Stimulated activated naive CD4-positive, alpha-beta T cell (primary cell): ENCODE results near the gene TESMIN.

Experiments
- DNase-seq, 6 experiments: peaks; one replicate each; lab custom pipeline; 2025; lab: John Stamatoyannopoulos, UW

The TESMIN gene, protein sequence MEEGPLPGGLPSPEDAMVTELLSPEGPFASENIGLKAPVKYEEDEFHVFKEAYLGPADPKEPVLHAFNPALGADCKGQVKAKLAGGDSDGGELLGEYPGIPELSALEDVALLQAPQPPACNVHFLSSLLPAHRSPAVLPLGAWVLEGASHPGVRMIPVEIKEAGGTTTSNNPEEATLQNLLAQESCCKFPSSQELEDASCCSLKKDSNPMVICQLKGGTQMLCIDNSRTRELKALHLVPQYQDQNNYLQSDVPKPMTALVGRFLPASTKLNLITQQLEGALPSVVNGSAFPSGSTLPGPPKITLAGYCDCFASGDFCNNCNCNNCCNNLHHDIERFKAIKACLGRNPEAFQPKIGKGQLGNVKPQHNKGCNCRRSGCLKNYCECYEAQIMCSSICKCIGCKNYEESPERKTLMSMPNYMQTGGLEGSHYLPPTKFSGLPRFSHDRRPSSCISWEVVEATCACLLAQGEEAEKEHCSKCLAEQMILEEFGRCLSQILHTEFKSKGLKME

DNA sequence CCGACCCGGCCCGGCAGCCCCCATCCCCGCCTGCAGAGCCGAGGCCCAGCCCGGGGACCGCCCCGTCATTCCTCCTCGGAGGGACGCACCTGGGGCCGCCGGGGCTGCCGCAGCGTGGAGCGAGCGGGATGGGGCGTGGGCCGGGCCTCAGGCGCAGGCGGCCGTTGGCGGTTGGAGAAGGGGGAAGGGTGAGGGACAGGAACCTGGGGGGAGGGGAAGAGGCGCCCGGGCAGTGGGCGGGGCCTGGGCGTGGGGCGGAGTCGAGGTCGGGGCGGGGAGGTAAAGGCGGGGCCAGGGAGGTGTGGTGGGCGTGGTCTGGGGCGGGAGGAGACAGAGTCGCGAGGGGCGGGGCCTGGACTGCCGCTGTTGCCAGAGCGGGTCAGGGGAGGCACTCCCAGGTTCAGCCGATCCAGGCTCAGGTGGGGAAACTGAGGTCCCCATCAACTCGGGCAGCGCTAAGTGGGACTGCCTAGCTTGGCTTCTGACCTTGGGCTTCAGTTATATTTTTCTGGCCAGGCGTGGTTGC, at the start of gene TESMIN:
TESMIN (minus strand) TSS at position 190 of the 526 bp plus-strand sequence. CDS start 860 bp downstream, outside the sequence.
- DNase-seq: peak; percentile 74 to 93 (median 90)

DNA sequence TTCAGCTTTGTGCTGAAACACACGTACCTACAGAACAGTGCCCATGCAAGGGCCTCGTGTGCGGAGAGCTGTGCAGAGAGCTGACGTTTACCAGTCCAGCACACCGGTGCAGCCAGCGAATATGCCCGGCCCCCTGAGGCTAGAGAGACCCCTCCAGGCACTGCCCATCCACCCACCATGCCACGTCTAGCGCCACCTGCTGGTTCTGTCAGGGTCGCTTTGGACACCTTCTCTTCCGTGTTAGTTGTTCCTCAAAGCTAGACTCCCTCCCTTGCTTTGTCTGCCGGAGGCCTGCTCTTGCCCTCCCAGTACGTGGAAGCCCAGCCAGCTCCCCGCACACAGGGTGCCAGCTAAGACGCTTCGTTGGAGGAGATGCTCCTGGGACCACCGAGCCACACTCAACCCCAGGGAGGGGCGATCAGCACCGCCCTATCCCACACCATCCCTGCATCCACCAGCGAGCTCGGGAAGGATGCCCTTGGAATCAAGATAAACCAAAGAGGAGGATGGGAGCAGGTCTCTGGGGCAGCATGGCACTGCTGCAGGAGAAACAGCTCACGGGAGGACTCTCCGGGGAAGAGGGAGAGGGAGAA, 47.0 kb upstream of the TESMIN start:
- peak in 5 of 6 experiments; percentile 6 to 25 (median 14) for DNase-seq

DNA sequence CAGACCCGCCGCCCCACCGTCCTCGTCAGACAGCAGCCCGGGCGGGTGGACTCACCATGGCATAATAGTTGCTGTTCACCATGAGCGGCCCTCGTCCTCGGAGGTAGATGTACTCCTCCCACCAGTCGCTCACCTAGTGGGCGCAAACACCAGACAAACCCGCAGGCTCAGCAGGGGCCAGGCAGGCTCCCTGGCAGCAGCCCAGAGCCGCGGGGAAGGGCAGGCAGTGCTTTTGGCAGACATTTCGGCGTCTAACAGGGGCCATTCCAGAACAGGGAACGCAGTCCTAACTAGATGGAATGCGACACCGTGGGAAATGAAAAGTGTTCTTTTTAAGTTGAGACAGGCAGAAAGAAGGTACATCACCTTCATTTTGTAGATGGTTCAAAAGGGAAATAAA, 45.5 kb upstream of the TESMIN start:
- DNase-seq: no peak

DNA sequence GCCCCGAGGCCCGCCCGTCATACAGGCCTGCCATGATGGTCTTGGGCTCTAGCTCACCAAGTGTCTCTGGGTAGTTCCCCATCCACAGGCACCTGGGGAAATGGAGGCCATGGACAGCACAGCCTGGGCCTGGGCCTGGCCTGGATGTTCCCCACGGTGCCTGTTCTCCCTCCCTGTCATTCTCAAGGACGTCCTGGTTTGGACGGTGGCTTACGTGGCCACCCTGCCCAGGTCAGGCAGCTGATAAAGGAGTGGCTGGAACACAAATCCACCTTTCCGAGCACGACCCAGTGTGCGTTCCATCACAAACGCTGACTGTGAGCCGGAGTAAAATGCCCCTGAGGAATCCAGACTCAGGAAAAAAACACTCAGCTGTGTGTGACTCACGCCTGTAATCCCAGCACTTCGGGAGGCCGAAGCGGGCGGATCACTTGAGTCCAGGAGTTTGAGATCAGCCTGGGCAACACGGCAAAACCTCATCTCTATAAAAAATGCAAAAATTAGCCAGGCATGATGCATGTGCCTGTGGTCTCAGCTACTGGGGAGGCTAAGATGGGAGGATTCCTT, 41.2 kb upstream of the TESMIN start:
- no peak for DNase-seq

DNA sequence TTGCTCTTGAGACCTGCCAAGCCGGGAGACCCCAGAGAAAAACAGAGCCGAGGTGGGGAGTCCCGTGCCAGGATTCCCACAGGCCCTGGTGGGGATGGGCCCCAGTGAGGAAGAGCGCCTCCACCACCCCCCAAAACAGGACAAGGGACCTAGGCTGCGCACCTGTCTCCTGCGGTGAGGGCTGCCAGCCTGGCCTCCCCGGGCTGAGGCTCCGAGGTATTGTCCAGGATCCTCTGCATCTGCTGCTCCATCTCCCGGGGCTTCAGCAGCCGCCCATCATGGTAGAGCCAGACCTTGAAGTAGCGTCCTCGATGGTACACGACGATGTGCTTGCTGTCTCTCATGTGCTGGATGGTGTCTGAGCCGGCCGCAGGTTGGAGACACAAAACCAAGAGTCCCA, 33.3 kb upstream of the TESMIN start:
- no peak for DNase-seq

DNA sequence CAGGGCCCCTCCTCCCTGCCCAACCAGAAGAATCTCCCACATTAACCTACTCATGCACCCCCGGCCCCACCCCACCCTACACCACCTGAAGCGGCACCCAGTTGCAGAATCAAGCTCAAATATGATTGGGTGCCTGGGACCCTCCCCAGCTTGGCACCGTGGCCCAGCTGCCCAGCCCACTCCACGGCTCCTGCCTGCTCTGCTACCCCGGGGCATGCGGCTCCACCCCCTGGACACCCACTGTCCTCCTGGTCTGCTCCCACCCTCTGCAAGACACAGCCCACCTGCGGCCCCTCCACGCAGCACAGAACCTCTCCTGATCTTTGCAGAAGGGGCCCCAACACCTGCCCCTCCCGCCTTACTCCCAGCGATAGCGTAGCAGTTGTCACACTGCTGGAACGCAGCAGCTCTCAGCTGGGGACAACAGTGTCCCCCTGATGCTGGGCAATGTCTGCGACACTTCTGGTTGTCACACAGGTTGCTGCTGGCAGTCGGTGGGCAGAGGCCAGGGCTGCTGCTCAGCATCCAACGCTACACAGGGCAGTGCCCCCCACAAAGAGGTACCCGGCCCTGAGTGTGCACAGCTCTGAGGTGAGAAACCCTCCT, 32.0 kb upstream of the TESMIN start:
- DNase-seq: no peak

DNA sequence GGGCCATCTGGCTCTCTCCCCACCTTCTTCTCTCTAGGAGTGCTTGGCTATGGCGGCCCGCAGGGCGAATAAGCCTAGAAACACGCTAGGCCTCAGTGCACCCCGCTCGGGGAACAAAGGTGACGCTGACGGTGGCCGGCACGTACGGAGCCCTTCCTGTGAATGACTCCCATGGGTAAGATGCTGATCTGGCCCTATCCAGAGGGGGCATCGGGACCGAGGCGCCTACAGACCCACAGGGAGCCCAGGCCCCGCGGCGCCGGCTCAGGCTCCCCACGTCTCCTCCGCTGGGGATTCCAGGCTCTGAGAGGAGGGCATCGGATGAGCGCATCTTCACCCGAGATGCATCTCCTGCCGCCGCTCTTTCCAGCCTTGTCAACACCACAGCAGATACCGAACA, 31.4 kb upstream of the TESMIN start:
- DNase-seq: no peak

DNA sequence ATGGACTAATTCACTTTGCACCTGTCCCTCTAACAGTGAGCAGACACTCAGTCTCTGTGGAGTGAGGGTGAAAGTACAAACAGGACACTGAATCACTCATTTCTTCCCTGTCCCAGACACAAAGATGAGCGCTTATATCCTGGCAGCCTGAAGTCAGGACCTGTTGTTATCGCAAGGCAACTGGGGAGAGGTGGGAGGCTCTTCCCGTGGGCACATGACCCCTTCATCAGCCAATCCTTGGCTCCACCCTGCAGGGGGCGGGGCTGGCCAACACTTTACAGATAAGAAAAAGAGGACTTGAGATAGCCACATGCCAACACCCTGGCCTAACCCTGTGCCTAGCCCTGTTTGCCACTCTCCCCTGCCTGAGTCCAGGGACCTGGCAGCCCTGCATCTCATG, 29.5 kb upstream of the TESMIN start:
- DNase-seq: no peak

DNA sequence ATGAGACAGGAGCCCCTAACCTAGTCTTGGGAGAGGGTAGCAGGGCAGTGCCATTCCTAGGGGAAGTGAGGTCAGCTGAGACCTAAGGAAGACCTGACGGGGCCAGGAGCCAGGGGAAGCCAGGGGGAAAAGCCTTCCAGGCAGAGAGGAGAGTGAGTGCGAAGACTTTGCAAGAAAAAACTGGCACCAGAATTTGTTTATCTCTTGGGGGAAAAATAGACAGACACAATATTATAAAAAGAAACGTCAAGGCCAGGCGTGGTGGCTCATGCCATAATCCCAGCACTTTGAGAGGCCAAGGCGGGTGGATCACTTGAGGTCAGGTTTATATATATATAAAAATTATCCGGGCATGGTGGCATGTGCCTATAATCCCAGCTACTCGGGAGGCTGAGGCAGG, 26.9 kb upstream of the TESMIN start:
- DNase-seq: no peak

DNA sequence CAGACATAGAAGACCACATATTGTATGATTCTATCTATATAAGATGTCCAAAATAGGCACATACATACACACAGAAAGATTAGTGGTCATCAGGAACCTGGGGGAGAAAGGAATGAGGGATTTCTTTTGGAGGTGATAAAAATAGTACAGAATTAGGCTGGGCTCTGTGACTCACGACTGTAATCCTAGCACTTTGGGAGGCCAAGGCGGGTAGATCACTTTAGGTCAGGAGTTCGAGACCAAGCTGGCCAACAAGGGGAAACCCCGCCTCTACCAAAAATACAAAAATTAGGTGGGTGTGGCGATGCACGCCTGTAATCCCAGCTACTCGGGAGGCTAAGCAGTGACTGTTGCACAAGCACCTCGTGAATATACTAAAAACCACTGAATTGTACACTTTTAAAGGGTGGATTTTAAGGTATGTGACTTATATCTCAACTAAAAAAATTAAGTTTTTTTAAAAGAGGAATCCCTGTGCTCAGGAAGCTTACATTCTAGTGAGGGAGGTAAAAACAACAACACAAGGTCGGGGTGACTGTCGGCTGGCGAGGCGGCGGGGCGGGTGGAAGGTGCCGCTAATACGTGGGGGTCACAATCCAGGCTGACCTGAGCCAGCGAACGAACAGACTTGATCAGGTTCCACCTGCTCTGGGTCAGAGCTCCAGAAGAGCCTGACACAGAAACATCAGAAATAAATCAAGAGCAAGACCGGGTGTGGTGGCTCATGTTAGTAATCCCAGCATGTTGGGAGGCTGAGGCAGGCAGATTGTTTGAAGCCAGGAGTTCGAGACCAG, 25.3 kb upstream of the TESMIN start:
- no peak for DNase-seq

DNA sequence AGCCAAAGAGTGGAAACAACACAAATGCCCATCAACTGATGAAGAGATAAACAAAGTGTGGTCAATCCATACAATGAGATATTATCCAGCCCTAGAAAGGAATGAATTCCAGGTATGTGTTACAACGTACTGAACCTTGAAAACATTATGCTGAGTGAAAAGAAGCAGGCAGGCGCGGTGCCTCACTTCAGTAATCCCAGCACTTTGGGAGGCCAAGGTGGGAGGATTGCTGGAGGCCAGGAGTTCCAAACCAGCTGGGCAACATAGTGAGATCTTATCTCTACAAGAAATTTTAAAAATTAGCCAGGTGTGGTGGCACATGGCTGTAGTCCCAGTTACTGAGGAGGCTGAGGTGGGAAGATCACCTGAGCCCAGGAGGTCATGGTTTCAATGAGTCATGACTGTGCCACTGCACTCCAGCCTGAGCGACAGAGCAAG, 24.6 kb upstream of the TESMIN start:
- DNase-seq: no peak

DNA sequence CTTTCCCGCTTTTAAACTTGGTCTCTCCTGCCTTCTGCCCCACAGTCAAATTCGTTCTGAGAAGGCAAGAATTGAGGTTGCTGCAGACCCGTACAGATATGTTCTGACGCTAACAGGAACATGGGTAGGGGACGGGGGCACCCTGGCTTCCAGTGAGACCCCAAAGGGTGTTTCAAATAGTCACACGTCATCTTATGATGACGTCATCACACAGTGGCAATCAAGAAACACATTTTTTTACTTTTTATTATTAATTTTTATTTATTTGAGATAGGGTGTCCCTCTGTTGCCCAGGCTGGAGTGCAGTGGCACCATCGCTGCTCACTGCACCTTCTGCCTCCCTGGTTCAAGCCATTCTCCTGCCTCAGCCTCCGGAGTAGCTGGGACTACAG, 22.9 kb upstream of the TESMIN start:
- no peak for DNase-seq

DNA sequence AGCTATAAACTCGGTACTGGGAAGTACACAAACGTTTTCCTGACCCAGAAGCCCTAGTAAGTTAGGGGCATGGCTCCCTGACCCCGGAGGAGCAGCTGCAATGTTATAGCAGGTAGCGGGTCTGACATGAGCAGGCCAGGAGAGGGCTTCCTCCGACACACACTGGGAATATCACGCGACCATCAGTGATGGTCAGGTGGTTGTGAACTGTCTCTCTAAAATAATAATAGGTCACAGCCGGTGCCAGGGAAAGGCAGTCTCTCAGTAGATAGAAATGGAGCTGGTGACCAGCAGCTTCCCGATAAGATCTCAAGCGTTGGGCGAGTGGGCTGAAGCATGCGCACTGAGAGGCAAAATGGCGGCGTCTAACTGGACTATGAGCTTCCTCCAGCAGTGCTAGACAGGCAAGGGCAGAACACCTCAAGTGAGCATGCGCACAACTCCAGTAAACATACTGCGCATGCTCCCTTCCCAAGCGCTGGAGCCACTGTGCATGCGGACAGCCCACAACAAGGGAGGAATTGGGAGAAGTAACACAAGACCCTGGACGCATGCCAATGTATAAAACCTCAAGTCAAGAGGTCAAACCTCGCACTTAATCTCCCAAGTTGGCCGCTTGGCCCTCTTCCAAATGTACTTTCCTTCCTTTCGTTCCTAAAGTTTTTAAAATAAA, 22.3 kb upstream of the TESMIN start:
- no peak for DNase-seq

DNA sequence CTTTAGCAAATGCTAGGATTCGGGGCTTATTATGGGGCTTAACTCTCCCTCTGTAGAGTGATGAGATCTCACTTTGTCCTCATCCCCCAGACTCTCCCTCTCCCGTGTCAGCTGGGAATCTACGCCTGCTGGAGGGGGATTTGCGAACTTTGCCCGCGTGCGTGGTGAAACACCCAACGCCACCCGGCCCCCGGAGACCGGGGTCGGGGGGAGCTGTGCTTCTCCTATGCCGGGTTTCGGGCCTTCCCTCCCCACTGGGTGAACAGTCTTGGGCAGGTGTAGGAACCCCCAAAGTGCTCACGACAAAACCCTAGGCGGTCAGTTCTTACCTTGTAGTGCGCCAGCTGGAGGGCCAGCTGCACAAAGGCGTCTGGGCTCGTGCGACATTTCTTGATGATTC, 21.6 kb upstream of the TESMIN start:
- DNase-seq: no peak

DNA sequence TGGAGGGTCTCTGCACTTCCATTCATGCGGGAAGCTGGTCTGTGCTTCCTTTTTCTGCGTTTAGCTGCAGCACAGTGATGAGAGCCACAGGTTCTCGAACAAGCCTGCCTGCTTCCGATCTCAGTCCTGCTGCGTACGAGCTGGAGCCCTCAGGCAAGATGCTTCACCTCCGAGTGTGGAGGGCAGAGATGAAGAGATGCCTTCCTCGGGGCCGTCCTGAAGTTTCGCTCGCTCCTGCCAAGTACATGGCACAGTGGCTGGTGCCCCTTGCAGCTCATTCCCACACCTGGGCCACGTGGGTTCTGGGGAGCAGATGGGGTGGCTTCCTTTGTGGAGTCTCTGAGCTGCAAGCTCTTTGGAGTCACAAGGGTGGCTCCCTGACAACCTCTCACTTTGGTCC, 19.5 kb upstream of the TESMIN start:
- DNase-seq: no peak

DNA sequence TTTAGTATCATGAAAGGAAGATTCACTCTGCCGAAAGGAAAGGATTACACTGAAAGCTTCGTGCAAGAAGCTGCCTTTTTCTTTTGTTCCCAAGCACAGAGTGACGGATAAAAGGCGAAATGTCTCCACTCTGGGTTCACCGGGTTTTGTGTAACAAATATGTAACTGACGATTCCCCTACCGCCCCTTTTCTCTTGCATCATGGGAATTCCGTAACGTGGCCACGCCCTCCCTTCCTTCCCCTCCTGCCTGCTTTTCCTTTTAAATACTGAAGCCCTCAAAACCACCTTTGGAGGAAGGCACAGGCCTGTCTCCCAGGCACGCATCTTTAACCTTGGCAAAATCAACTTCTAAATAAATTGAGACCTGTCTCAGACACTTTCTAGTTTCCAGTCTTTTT, 16.4 kb upstream of the TESMIN start:
- no peak for DNase-seq

DNA sequence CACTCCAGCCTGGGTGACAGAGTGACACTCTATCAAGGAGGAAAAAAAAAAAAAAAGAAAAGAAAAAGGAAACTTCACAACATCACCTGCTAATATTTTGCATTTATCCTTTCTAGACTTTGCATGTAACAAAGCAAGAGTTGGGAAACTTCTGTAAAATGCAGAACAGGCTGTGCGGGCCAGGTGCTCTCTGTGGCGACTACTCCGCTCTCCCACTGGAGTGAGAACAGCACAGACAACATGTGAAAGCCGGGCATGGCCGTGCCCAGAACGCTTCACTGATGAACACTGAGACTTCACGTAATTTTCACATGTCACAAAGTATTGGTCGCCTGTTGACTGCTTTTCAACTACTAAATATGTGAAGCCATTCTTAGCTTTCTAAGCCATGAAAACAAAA, 15.5 kb upstream of the TESMIN start:
- no peak for DNase-seq

DNA sequence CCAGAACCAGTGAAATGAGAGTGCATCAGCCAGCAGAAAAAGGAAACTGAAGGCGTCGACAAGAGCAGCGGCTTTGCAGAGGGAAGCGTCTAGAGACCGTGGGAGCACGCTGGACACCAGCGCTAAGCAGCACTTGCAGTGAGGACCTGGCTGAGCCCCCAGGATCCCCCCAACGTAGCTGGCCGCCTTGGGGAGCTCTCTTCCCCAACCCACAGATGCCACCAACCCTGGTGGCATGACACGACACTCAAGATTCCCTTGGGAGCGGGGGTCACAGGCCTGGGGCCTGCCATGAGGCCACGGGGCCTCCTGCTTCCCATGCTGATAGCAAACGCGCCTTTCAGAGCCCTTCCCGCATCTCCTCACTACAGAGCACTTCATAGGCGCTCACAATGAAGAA, 13.4 kb upstream of the TESMIN start:
- DNase-seq: no peak

DNA sequence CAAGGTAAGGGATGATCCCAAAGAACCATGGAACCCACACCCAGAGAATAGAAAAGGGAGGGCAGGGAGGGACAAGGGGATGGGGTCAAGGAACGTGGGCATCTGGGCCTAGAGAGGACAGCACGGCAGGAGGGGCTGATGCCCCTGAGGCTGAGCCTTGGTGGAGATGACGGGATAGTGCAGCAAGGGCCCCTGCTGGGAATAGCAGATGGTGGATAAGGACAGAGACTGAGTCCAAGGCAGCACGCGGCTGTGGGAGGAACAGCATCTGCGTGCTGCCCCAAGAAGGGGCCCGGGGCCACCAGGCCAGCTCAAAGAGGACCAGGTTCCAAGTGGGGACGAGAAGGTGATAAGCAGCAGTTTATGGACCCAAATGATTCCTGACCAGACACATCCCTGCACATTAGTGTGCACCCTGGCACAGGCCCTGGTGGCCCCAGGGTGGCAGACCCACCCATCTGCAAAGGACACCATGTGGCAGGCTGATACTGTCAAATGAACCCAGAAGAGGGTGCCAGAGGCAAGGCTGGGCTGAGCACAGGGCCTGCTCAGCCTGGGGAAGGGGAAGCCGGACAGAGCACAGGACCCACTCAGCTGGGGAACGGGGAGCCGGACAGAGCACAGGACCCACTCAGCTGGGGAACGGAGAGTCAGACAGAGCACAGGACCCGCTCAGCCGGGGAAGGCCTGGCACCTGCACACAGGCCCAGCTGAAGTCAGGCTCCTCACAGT, 12.8 kb upstream of the TESMIN start:
- no peak for DNase-seq

DNA sequence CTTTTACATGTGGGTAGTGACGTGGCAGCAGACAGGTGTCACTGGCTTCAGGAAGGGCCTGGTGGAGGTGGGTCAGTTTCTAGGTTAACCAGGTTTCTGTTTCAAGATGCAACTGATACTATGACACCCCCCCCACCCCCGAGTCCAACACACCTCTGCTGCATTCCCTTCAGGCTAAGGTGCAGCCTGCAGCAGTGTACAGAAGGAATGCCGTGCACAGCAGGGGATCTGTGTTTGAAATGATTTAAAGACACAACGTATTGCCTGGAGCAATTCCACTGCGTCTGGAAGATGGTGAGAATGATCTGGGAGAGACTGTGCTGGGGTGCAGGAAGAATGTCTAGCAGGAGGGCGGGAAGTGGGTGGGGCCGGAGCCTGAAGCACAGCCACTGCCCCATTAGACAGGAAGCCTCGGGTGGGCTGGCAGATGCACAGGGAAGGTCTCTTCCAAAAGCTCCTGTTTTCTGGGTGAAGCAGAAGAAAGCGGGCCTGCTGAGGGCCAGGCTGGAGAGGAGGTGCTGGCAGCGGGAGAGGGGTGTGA, 11.9 kb upstream of the TESMIN start:
- DNase-seq: no peak
